ENCODE measurements around the gene SLC23A1.
A peak's percentile ranks its signal among the peaks of the same experiment; 100 is the strongest.

The SLC23A1 gene

DNA sequence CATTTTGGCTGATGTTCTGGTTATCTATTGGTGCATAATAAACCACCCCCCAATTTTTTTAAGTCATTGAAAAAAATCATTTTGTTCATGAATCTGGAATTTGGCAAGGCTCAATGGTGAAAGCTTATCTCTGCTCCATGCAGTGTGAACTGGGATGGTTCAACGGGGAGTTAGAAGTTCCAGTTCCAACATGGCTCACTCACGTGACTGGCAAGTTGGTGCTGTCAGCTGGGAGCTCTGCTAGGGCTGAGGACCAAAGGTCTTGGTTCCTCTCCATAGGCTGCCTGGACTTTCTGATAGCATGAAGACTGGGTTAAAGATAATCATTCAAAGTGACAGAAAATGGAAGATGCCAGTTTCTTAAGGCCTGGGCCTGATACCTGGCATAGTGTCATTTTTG lies 23.9 kb upstream of the SLC23A1 start:
- DNase-seq: no peak

DNA sequence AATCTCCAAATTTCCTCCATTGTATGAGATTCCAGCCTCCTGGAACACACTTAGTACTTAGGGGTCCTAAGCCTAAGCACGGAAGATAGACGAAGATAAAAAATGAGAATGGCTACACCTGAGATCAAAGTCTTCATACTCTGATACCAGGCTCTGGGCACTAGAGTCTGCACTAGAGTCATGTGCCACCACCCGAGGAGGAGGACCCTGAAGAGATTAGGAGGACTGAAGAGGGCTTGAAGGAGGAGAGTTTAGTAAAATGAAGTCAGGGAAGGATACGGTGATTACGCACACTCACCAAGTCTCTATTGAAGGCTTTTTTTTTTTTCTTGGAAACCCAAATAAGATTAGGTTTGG lies 21.4 kb upstream of the SLC23A1 start:
- DNase-seq: no peak

DNA sequence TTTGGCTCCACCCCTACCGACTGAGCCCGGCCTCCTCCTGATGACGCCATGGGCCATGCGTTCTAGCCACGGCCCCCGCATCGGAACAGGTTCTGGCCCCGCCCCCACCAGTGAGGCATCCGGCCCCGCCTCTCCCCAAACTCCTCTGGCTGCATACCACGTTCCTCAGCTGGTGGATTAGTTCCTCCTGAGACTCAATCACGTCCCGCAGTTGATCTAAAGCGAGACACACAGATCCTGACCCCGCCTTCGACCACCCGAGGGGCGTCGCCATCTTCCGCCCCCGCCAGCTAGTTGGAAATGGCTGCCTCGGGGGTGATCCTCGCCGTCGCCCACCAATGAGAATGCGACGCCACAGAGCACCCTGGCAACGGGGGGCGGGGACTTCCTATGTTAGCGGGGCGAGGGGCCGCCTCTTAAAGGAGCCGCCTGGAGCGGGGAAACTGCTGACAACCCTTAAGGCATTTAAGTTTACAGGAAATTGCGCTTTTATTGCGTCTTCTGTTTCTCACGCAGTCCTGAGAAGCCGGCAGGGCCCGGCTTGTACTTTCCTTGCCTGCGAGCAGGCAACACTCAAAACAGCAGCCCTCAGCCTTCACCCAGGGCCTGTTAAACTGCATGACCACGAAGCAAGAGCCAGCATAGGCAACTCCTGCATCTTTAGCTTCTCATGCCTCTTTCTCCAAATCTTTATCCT lies 20.8 kb upstream of the SLC23A1 start, which contains the start of gene SPATA24:
Gene SPATA24 (minus strand): TSS at position 303 of the 697 bp plus-strand sequence. CDS start 29 bp downstream, at position 274.
- DNase-seq: peak; percentile 98

- DNase-seq: no peak
These were observed 20.3 kb upstream of the SLC23A1 start for GRCh38 chr5:139403418-139403786.

- DNase-seq: peak; percentile 31
These were observed 19.6 kb upstream of the SLC23A1 start for GRCh38 chr5:139402561-139403158.

DNA sequence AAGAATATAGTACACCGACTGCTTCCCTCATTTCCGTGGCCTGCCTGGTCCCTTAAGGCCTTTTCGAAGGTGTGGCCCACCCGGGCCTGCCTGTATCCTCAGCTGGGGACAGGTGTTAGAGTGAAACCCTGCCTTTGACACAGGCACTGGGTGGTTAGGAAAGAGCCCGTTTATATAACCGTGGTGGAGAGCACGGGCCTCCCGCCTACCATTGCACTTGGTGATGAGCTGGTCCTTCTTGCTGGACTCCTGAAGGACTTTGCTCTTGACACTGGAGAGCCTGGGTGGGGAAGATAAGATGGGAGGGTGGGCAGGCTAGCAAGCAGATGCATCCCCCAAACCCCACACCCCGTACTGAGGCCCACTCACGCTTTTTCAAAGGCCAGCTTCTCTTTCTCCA lies 18.4 kb upstream of the SLC23A1 start:
- no peak for DNase-seq

DNA sequence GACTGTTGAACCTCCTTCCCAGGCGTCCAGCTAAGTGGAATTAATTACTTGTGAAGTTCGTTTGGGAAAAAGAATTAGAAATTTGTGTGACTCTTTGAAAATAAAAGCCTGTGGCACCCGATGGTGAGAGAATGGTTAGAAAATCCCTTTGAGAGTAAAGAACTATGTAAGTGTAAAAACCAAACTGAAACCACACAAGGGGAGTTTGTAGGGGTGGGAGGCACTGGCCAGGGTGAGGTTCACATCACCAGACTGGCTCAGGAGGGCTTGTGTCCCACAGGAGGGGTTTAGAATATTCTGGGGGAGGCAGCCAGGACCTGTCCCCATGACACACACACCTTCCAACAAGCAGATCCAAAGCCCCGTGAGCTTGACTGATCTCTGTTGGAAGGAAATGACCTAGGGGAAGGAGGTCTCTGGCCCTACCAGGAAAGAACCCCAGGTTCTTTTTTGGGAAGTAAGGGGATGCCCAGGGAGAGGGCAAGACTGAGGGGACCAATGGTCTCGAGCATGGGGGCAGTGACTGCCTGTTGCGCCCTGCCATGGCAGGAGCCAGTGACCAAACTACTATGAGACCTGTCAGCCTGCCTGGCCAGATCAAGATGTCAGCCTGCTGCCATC lies 16.5 kb upstream of the SLC23A1 start:
- no peak for DNase-seq

GRCh38 chr5:139397921-139398320 lies 14.8 kb upstream of the SLC23A1 start:
- no peak for DNase-seq

- DNase-seq: no peak
These were observed 13.6 kb upstream of the SLC23A1 start for GRCh38 chr5:139396691-139397090.

GRCh38 chr5:139395844-139396640 lies 12.9 kb upstream of the SLC23A1 start:
- no peak for DNase-seq

DNA sequence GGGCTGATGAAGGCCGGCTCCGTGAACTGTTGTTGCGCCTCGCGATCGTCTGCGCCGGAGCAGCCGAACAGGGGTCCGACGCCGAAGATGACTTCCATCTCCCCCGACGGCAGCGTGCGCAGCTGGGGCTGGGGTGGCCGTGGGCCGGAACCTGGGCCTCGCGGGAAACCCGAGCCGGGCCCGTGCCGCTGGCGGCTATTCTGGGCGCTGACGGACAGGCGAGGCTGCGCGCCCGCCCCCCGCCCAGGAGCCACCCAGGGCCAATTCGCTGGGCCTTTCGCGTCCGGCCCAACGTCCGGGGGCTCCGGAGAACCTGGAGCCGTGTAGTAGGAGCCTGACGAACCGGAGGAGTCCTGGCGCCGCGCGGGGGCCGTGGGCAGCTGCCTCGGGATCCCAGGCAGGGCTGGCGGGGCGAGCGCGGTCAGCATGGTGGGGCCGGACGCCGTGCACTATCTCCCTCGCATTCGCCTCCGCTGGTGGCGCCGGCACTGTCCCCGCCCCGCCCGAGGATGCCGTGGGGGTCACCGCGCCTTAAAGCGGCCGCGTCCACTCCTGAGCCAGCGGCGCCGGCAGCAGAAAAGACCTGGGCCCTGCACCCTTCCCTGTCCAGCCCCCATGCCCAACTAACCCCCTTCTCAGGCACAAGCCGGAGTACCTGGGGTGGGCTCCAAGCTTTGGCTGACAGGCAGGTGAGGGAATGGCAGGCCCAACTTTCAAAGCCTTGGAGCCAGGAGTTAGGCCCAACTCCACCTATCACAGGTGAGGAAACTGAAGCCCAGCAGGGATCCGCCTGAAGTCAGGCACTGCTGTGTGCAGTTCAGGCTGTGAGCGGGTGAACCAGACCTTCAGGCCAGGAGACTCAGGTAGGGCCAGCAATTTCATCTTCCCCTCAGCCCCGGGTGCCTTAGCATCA lies 11.8 kb upstream of the SLC23A1 start, which contains the start of gene PROB1:
Gene PROB1 (minus strand): TSS at position 451 of the 913 bp plus-strand sequence. CDS start 23 bp downstream, at position 428.
- DNase-seq: no peak

GRCh38 chr5:139394123-139394653 lies 11.1 kb upstream of the SLC23A1 start:
- DNase-seq: no peak

GRCh38 chr5:139393497-139394122 lies 10.5 kb upstream of the SLC23A1 start:
- no peak for DNase-seq

DNA sequence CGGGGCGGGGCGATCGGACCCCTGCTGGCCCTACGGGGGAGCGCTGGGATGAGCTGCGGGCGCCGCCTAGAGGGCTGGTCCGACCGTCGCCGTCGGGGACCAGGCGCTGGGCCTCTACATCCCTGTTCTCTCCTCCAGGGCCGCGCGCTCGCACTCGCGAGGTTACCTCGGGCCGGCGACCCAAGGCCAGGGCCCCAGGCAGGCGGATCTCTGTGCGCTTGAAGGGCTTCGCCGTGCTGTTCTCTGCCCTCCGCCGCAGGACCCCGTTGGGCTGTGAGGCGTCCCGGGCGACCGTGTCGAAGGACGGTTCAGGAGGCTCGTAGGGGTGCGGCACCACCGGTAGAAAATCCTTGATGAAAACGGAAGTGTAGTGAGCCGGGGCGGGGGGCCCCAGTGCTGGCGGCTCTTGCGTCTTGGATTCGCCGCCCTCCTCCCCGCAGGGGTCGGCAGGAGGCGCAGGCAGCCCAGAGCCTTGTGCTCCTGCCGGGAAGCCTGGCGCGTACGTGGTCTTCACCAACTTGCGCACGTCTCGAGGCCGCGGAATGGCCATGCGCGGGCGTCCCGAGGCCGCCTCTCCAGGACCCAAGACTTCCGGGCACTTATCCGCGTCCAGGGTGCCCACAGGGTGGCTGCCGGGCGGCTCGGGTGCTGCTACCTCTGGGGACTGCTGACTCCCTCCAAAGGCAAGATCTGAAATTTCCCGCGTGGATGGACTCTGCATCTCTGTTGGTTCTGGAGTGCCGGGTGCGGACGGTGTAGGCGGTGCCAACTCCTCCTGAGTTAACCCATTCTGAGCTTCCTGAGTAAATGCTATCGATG lies 9.8 kb upstream of the SLC23A1 start:
- peak; percentile 60 for DNase-seq

GRCh38 chr5:139392324-139392677 lies 9.2 kb upstream of the SLC23A1 start:
- DNase-seq: no peak

- DNase-seq: no peak
These were observed 8.7 kb upstream of the SLC23A1 start for GRCh38 chr5:139391570-139392323.

DNA sequence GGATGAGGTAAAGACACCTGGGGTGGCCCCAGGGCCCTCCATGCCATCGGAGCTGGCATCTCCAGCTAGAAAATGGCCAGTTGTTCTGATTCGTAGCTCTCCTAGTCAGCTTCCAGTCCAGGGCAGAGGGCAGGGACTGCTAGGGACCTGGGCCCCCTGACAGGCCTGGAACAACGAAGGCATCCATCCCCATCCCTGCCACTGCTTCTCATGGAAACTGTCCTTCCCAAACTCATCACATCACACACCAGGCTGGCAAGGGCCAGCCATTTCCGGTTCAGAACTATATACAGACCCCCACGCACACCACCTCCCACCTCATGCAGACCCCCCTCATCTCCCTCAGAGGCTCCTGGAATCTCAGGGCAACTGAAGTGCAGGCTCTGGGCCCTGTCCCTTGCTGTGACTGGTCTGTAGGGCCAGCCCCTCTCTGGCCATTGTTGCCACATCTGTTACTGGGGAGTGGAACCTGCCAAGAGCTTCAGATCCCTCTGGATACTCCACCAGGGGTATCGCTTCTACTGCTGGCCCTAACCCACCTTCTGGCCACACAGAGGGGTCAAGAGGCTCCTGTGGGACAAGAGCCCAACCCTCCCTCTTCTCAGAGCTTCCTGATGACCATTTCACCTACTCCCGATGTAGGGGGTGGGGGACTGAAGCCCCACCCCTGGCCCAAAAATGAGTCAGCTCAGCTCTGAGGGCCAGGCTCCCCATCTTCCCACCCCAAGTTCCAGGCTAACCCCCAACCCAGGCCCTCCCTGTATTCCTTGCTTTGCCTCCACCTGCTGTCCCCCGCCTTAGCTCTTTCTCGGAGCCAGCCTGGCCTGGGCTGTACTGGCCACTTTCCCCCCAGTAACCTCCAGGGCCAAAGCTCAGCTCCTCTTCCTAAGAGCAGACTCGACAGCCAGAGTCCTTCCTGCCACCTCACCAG lies 7.8 kb upstream of the SLC23A1 start:
- no peak for DNase-seq

- no peak for DNase-seq
These were observed 6.9 kb upstream of the SLC23A1 start, which contains the start of gene MZB1 for GRCh38 chr5:139389701-139390638. Gene MZB1 (minus strand): TSS chr5:139389913. CDS start chr5:139389856, 57 bp downstream.

Data from MV-4-11 (cell line).